ENCODE data around the gene BIRC2.

BIRC2 gene

DNA sequence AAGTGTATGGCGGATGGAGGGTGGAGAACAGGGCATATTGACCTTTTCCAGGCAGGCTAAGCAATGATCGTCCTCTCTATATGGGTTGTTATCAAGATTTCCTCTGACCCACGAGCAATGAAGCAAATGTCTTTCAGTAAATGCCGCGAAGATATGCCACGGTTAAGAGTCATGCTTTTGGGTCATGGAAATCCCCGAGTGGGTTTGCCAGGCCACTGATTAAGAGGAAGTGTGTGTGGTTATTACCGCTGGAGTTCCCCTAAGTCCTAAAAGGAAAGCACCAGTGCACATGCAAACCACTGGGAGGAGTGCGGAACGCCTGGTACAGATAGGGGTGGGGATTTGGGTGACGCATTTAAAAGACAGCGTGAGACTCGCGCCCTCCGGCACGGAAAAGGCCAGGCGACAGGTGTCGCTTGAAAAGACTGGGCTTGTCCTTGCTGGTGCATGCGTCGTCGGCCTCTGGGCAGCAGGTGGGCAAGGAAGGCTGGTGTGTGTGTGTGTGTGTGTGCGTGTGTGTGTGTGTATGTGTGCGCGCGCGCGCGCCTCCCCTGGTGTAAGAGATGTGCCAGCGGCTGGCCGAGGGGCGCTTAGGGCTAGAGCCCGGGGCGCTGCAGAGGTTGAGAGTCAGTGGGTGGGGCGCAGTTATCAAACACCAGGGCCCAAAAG lies 29.8 kb upstream of the BIRC2 start, which contains the start of gene BIRC3 (continued):
- TF ChIP-seq, protein P1, sequence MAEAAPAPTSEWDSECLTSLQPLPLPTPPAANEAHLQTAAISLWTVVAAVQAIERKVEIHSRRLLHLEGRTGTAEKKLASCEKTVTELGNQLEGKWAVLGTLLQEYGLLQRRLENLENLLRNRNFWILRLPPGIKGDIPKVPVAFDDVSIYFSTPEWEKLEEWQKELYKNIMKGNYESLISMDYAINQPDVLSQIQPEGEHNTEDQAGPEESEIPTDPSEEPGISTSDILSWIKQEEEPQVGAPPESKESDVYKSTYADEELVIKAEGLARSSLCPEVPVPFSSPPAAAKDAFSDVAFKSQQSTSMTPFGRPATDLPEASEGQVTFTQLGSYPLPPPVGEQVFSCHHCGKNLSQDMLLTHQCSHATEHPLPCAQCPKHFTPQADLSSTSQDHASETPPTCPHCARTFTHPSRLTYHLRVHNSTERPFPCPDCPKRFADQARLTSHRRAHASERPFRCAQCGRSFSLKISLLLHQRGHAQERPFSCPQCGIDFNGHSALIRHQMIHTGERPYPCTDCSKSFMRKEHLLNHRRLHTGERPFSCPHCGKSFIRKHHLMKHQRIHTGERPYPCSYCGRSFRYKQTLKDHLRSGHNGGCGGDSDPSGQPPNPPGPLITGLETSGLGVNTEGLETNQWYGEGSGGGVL (tag by site-specific recombination; IDR thresholded peaks at IDR 0.05) = peak; percentile 60
- TF ChIP-seq ZNF76 (tag by site-specific recombination; IDR thresholded peaks at IDR 0.05; ENCODE audit: borderline replicate concordance, low read depth) (no peak), ZNF549 (tag by site-specific recombination; IDR thresholded peaks at IDR 0.05) (no peak), ZNF266 (tag by site-specific recombination; IDR thresholded peaks at IDR 0.05; ENCODE audit: low read depth) (no peak), ZNF2 (tag by site-specific recombination; IDR thresholded peaks at IDR 0.05) (peak; percentile 83), FEZF1 (tag by site-specific recombination; IDR thresholded peaks at IDR 0.05) (peak; percentile 87), TRIM28 (IDR thresholded peaks at IDR 0.05; ENCODE audit: borderline replicate concordance, low read length) (no peak), ZNF629 (tag by site-specific recombination; IDR thresholded peaks at IDR 0.05) (peak; percentile 81), ZNF473 (tag by site-specific recombination; IDR thresholded peaks at IDR 0.05) (no peak), ZNF354C (tag by site-specific recombination; IDR thresholded peaks at IDR 0.05; ENCODE audit: borderline replicate concordance, low read depth) (no peak), ZFP41 (tag by site-specific recombination; IDR thresholded peaks at IDR 0.05; ENCODE audit: borderline replicate concordance) (no peak), BCL11A (tag by site-specific recombination; IDR thresholded peaks at IDR 0.05; ENCODE audit: low read depth) (peak; percentile 58; the same call in 1 of the 2 replicates), ZNF677 (tag by site-specific recombination; IDR thresholded peaks at IDR 0.05) (no peak), ZNF544 (tag by site-specific recombination; IDR thresholded peaks at IDR 0.05) (no peak), KLF8 (tag by site-specific recombination; IDR thresholded peaks at IDR 0.05) (peak; percentile 64; the same call in 1 of the 2 replicates), ZNF558 (tag by site-specific recombination; IDR thresholded peaks at IDR 0.05) (no peak), SP2 (tag by site-specific recombination; IDR thresholded peaks at IDR 0.05) (no peak; the same call in none of the 2 replicates), ZNF133 (tag by site-specific recombination; IDR thresholded peaks at IDR 0.05) (no peak), ZNF23 (tag by site-specific recombination; IDR thresholded peaks at IDR 0.05; ENCODE audit: borderline replicate concordance) (no peak), ZNF24 (tag by site-specific recombination; IDR thresholded peaks at IDR 0.05) (0 out of 2 replicates have a peak, but pooled peaks have one; percentile 61), ZSCAN16 (tag by site-specific recombination; IDR thresholded peaks at IDR 0.05) (no peak), ZNF292 (tag by site-specific recombination; IDR thresholded peaks at IDR 0.05; ENCODE audit: borderline replicate concordance, low read depth) (no peak), ZNF157 (tag by site-specific recombination; IDR thresholded peaks at IDR 0.05) (no peak), ZIC2 (tag by site-specific recombination; IDR thresholded peaks at IDR 0.05) (peak; percentile 92), GLIS2 (tag by site-specific recombination; IDR thresholded peaks at IDR 0.05) (peak; percentile 58), ZBTB8A (tag by site-specific recombination; IDR thresholded peaks at IDR 0.05) (peak; percentile 93), ZNF184 (tag by site-specific recombination; IDR thresholded peaks at IDR 0.05) (no peak), ZBTB1 (tag by site-specific recombination; IDR thresholded peaks at IDR 0.05) (no peak), HOXC10 (CRISPR knock-in tag; IDR thresholded peaks at IDR 0.05) (no peak), ZNF426 (tag by site-specific recombination; IDR thresholded peaks at IDR 0.05) (no peak)
- TF ChIP-seq, protein P2, sequence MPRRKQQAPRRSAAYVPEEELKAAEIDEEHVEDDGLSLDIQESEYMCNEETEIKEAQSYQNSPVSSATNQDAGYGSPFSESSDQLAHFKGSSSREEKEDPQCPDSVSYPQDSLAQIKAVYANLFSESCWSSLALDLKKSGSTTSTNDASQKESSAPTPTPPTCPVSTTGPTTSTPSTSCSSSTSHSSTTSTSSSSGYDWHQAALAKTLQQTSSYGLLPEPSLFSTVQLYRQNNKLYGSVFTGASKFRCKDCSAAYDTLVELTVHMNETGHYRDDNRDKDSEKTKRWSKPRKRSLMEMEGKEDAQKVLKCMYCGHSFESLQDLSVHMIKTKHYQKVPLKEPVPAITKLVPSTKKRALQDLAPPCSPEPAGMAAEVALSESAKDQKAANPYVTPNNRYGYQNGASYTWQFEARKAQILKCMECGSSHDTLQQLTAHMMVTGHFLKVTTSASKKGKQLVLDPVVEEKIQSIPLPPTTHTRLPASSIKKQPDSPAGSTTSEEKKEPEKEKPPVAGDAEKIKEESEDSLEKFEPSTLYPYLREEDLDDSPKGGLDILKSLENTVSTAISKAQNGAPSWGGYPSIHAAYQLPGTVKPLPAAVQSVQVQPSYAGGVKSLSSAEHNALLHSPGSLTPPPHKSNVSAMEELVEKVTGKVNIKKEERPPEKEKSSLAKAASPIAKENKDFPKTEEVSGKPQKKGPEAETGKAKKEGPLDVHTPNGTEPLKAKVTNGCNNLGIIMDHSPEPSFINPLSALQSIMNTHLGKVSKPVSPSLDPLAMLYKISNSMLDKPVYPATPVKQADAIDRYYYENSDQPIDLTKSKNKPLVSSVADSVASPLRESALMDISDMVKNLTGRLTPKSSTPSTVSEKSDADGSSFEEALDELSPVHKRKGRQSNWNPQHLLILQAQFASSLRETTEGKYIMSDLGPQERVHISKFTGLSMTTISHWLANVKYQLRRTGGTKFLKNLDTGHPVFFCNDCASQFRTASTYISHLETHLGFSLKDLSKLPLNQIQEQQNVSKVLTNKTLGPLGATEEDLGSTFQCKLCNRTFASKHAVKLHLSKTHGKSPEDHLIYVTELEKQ (tag by site-specific recombination; IDR thresholded peaks at IDR 0.05; ENCODE audit: borderline replicate concordance) = no peak
- TF ChIP-seq, protein P3, sequence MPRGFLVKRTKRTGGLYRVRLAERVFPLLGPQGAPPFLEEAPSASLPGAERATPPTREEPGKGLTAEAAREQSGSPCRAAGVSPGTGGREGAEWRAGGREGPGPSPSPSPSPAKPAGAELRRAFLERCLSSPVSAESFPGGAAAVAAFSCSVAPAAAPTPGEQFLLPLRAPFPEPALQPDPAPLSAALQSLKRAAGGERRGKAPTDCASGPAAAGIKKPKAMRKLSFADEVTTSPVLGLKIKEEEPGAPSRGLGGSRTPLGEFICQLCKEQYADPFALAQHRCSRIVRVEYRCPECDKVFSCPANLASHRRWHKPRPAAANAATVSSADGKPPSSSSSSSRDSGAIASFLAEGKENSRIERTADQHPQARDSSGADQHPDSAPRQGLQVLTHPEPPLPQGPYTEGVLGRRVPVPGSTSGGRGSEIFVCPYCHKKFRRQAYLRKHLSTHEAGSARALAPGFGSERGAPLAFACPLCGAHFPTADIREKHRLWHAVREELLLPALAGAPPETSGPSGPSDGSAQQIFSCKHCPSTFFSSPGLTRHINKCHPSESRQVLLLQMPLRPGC (tag by site-specific recombination; IDR thresholded peaks at IDR 0.05) = no peak
- TF ChIP-seq, protein P4, sequence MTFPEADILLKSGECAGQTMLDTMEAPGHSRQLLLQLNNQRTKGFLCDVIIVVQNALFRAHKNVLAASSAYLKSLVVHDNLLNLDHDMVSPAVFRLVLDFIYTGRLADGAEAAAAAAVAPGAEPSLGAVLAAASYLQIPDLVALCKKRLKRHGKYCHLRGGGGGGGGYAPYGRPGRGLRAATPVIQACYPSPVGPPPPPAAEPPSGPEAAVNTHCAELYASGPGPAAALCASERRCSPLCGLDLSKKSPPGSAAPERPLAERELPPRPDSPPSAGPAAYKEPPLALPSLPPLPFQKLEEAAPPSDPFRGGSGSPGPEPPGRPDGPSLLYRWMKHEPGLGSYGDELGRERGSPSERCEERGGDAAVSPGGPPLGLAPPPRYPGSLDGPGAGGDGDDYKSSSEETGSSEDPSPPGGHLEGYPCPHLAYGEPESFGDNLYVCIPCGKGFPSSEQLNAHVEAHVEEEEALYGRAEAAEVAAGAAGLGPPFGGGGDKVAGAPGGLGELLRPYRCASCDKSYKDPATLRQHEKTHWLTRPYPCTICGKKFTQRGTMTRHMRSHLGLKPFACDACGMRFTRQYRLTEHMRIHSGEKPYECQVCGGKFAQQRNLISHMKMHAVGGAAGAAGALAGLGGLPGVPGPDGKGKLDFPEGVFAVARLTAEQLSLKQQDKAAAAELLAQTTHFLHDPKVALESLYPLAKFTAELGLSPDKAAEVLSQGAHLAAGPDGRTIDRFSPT (tag by site-specific recombination; IDR thresholded peaks at IDR 0.05) = peak; percentile 94
